Type B pancreatic cell (in vitro differentiated cells): Measurements from ENCODE around the gene RBBP6. TPM values are rescaled to one million over a fixed set of nuclear protein-coding genes. Genes with fewer than 3 reads are reported as not detected.

Experiments
- DNase-seq: peaks from one replicate; pipeline ENCODE4 v3.0.0; 2021; ENCODE audit warnings: mixed read lengths; ENCODE audit not compliant: unreplicated experiment; ENCODE audit errors: extremely low spot score
- H3K27ac Mint-ChIP-seq: 2 replicates; pipeline ENCODE4 v1.8.0; 2021; ENCODE audit warnings: mild to moderate bottlenecking, mixed read lengths
- H3K27me3 Mint-ChIP-seq: 2 replicates; pipeline ENCODE4 v1.8.0; 2021; ENCODE audit warnings: mixed read lengths
- H3K36me3 Mint-ChIP-seq: 2 replicates; pipeline ENCODE4 v1.8.0; 2021; ENCODE audit warnings: mixed read lengths
- H3K4me1 Mint-ChIP-seq: one replicate; pipeline ENCODE4 v1.8.0; 2021; ENCODE audit warnings: mixed read lengths; ENCODE audit not compliant: unreplicated experiment
- H3K4me3 Mint-ChIP-seq: 2 replicates; pipeline ENCODE4 v1.8.0; 2021; ENCODE audit warnings: mild to moderate bottlenecking, mixed read lengths
- H3K9me3 Mint-ChIP-seq: 2 replicates; pipeline ENCODE4 v1.8.0; 2021; ENCODE audit warnings: mixed read lengths
- total RNA-seq: library from RNA; stranded (reverse); gene quantifications from 2 replicates; pipeline ENCODE4 v1.2.1, GENCODE V29; 2021; ENCODE audit warnings: low replicate concordance
- TF ChIP-seq, protein P1 (sequence below): fragments of 200-600 bp; sonication (generic); conservative IDR thresholded peaks from 2 replicates; pipeline ENCODE4 v1.5.0; 2021; ENCODE audit warnings: antibody characterized with exemption, mild to moderate bottlenecking

The RBBP6 gene
- total RNA-seq, 1 donor from 2014 or later, result 70.7 TPM

DNA sequence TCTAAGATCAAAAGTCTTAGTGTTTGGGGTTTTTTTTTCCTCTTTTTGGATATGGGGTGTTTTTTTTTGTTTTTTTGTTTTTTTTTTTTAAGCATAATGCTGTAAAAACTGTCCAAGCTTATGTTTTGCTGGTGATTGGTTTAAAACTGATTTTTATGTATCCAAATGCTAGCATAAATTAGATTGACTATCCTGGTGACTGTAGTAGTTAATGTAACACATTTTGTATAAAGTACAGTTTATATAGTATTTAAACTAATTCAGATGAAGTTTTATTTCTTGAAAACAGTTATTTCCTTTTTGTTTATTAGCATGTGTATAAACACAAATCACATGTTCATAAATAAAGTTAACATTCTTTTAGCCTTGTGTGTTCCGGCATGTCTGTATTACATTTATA, 10.9 kb downstream of the RBBP6 start:
- no peak overlapping the region for H3K4me3 Mint-ChIP-seq
- peaks cover 11% of the 10 kb centered on the region for H3K4me1 Mint-ChIP-seq
- TF ChIP-seq, protein P1, sequence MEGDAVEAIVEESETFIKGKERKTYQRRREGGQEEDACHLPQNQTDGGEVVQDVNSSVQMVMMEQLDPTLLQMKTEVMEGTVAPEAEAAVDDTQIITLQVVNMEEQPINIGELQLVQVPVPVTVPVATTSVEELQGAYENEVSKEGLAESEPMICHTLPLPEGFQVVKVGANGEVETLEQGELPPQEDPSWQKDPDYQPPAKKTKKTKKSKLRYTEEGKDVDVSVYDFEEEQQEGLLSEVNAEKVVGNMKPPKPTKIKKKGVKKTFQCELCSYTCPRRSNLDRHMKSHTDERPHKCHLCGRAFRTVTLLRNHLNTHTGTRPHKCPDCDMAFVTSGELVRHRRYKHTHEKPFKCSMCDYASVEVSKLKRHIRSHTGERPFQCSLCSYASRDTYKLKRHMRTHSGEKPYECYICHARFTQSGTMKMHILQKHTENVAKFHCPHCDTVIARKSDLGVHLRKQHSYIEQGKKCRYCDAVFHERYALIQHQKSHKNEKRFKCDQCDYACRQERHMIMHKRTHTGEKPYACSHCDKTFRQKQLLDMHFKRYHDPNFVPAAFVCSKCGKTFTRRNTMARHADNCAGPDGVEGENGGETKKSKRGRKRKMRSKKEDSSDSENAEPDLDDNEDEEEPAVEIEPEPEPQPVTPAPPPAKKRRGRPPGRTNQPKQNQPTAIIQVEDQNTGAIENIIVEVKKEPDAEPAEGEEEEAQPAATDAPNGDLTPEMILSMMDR, result no peak
- no peak for DNase-seq
- H3K9me3 Mint-ChIP-seq, result no peaks in the 10 kb centered on the region
- H3K36me3 Mint-ChIP-seq, result peaks cover 35% of the 10 kb centered on the region
- H3K27me3 Mint-ChIP-seq, result no peaks in the 10 kb centered on the region
- H3K27ac Mint-ChIP-seq, result no peak overlapping the region

DNA sequence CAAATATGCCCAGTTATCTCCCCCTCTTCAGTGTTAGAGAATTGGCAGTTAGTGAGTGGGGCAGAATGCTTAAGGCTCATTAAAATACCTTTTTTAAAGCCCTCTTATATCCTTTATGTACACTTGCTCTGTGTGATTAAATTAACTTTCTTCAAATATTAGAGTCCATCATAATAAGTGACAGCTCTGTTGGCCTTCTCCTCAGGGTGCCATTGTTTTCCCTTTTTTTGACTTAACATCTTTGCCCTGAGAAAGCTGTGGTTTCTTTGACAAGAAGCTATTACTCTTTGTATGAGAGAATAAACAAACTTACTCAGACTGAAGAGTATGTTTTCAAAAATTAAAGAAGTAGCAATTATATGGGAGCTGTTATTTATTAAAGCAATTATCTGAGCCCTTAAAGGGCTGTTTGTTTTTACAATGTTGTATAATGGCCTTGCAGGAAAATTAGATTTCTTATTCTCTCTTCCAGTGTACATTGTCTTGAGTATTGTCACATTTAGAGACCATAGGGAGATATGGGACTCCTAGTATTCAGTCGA, 13.4 kb downstream of the RBBP6 start:
- Mint-ChIP-seq H3K36me3 (peaks cover 40% of the 10 kb centered on the region), H3K4me1 (no peaks in the 10 kb centered on the region), H3K9me3 (no peaks in the 10 kb centered on the region), H3K4me3 (no peak overlapping the region), H3K27ac (no peak overlapping the region), H3K27me3 (no peaks in the 10 kb centered on the region)
- DNase-seq, result no peak
- TF ChIP-seq, protein P1, result no peak

DNA sequence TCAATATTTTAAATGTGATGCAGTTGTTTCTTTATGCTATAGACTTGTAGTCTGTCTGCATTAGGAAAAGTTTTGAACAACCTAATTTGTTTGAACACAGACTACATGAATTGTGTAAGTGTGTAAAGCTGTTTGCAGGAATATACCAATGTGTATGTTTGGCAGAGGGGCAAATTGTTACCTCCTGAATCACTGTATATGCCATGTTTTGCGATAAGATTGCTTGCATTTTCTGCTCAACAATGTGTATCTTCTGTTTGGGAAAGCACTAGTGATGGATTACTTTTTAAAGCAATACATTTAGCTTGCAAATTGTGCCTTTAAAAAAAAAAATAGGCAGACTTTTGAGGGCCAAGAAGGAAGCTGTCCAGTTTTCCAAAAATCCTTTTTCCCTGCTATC, 14.6 kb downstream of the RBBP6 start:
- no peak for DNase-seq
- Mint-ChIP-seq H3K36me3 (peaks cover 42% of the 10 kb centered on the region), H3K4me1 (no peaks in the 10 kb centered on the region), H3K27ac (no peak overlapping the region), H3K9me3 (no peaks in the 10 kb centered on the region), H3K27me3 (no peaks in the 10 kb centered on the region), H3K4me3 (no peak overlapping the region)
- TF ChIP-seq, protein P1, result no peak

DNA sequence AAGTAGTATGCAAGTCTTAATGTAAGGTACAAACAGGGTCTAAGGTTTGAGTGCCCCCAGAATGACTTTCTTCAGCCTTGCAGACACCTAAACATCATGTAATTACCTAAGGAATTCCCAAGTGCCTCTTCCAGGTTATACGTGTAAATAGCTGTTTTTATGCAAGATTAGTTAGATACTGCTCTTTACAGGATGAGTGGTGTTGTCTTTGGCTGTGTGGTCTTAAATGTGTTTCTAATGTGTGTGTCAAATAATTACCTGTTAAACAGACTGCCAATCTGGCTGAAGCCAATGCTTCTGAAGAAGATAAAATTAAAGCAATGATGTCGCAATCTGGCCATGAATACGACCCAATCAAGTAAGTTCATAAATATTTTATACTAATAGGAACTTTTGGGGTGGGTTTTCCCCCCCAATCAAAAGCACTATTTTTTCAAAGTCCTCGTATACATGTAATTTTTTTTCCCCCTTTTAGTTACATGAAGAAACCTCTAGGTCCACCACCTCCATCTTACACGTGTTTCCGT, 16.0 kb downstream of the RBBP6 start:
- DNase-seq, result no peak
- TF ChIP-seq, protein P1, result no peak
- Mint-ChIP-seq H3K36me3 (peaks cover 39% of the 10 kb centered on the region), H3K4me3 (no peak overlapping the region), H3K27ac (no peak overlapping the region), H3K27me3 (no peaks in the 10 kb centered on the region), H3K4me1 (no peaks in the 10 kb centered on the region), H3K9me3 (no peaks in the 10 kb centered on the region)

DNA sequence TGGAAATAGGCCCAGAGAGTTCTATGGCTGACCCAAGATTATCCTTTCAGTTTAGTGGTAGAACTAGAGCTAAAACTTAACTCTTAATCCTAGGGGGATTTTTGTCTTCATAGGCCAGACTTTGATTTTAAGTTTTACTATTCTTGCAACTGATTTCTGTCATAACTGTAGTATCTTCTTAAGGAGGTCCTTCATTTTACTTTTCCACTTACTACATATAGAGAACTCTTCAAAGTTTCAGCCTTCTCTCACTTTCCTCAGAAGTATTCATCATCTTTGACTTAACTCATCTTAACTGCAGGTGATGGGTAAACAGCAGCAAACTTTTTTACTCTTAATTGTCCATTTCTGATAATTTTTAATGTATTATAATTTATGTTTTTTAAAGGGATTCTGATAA, 23.4 kb downstream of the RBBP6 start:
- Mint-ChIP-seq H3K27ac (no peak overlapping the region), H3K36me3 (peaks cover 31% of the 10 kb centered on the region), H3K4me3 (no peak overlapping the region), H3K9me3 (no peaks in the 10 kb centered on the region), H3K4me1 (no peaks in the 10 kb centered on the region), H3K27me3 (no peaks in the 10 kb centered on the region)
- no peak for DNase-seq
- TF ChIP-seq, protein P1, result no peak

DNA sequence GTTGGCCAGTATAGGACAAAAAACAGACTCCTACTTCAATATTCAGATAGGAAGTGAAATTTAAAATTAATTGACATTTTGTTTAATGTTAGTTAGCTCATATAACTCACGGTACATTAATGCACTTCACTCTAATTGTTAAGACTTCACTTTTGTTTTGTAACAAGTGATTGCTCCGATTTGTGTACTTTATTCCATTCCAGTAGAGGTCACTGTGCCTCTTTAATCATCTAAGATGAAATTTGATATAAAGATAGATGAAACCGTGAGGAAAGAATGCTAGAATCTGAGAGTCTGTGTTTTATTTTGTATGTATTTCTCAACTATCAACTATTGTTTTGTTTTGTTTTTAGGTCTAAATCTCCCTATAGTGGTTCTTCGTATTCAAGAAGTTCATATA, 29.0 kb downstream of the RBBP6 start:
- H3K9me3 Mint-ChIP-seq, result peaks cover 12% of the 10 kb centered on the region
- no peak overlapping the region for H3K27ac Mint-ChIP-seq
- H3K4me1 Mint-ChIP-seq, result no peaks in the 10 kb centered on the region
- no peaks in the 10 kb centered on the region for H3K27me3 Mint-ChIP-seq
- no peak overlapping the region for H3K4me3 Mint-ChIP-seq
- H3K36me3 Mint-ChIP-seq, result peaks cover 62% of the 10 kb centered on the region
- no peak for DNase-seq
- TF ChIP-seq, protein P1, result peak; percentile 44
